ENCODE results near the gene TMEM86B. TPM values are rescaled to one million over a fixed set of nuclear protein-coding genes. Genes with fewer than 3 reads are reported as not detected.

TMEM86B gene
- total and polyA plus RNA-seq, 2 donors (not counting 3 experiments of a cell fraction or from before 2014, with no cell fraction given), result 4.5 to 5.4 TPM

- Histone ChIP-seq H2AFZ (ENCODE audit: low read depth, low read length) (no peak overlapping the region), H3K9me3 (replicated peaks; ENCODE audit: control insufficient read depth, insufficient read depth, low read length) (no peaks in the 10 kb centered on the region), H3K27ac (ENCODE audit: insufficient read depth, low read depth, low read length) (no peak overlapping the region), H3K9me1 (replicated peaks; ENCODE audit: control insufficient read depth, extremely low read depth, insufficient read depth, low read length) (no peaks in the 10 kb centered on the region), H3K4me2 (ENCODE audit: insufficient read depth, low read length) (no peak overlapping the region), H3K36me3 (ENCODE audit: control insufficient read depth in 2 of 2, extremely low read depth in 1 of 2, insufficient read depth in 2 of 2, low read length in 2 of 2) (peaks cover 0 to 6% of the 10 kb centered on the region in 2 experiments), H3K9ac (replicated peaks; ENCODE audit: extremely low read depth, insufficient read depth, low read length) (no peak overlapping the region), H3K4me1 (ENCODE audit: control insufficient read depth, extremely low read depth, insufficient read depth, low read length) (no peaks in the 10 kb centered on the region), H3K4me3 (replicated peaks in 1 of 3; ENCODE audit: insufficient read depth in 1 of 3, low read depth in 1 of 3, low read length in 3 of 3) (no peak overlapping the region), H3K79me2 (ENCODE audit: control insufficient read depth, insufficient read depth, low read length) (no peaks in the 10 kb centered on the region), H4K20me1 (replicated peaks; ENCODE audit: control insufficient read depth, extremely low read depth, insufficient read depth, low read length) (no peaks in the 10 kb centered on the region), H3K27me3 (ENCODE audit: control insufficient read depth in 2 of 2, insufficient read depth in 2 of 2, low read length in 2 of 2) (no peaks in the 10 kb centered on the region)
- no peak for TF ChIP-seq GATA2 (IDR thresholded peaks at IDR 0.05; ENCODE audit: insufficient read depth, insufficient read length, low read depth, low read length)
- no peak for TF ChIP-seq JUN (IDR thresholded peaks at IDR 0.05; ENCODE audit: borderline replicate concordance, insufficient read depth, insufficient read length, low read depth)
- no peak for TF ChIP-seq CTCF (IDR thresholded peaks at IDR 0.05; ENCODE audit: extremely low read depth in 1 of 2, insufficient read depth in 1 of 2, low read depth in 1 of 2, low read length in 2 of 2)
- TF ChIP-seq MAX (IDR thresholded peaks at IDR 0.05; ENCODE audit: insufficient read depth, insufficient read length), result no peak
- TF ChIP-seq EZH2 (IDR thresholded peaks at IDR 0.05; ENCODE audit: borderline replicate concordance, low read depth, low read length, severe bottlenecking), result no peak
- no peak for TF ChIP-seq FOS (IDR thresholded peaks at IDR 0.05; ENCODE audit: borderline replicate concordance, insufficient read depth, low read length)
- no peak for TF ChIP-seq MYC (IDR thresholded peaks at IDR 0.05; ENCODE audit: low read depth, low read length)
- TF ChIP-seq POLR2AphosphoS5 (IDR thresholded peaks at IDR 0.05; ENCODE audit: insufficient read depth, low read depth, low read length), result no peak
- no peak for TF ChIP-seq POLR2A (IDR thresholded peaks at IDR 0.05; ENCODE audit: low read depth, low read length)
- CTCF ChIA-PET, result no interaction called here
- FAIRE-seq, result no peak
- POLR2A ChIA-PET, result no interaction called here
- intact Hi-C loops (cut with micrococcal nuclease), result no loop called here
- no peak for DNase-seq (ENCODE audit: low read depth, low spot score)
- no TSS peak for BruUV-seq (replicated peaks)
- dilution Hi-C loops (cut with MboI; ENCODE audit: extremely low pct_ligation_motif_present, low sequenced_read_pairs), result no loop called here
Observed at GRCh38 chr19:55272142-55272541, 43.6 kb upstream of the TMEM86B start.
